IPS-15b (cell line): Measurements from ENCODE around the gene WNT3A.

ENCODE experiments used
- H3K27me3 ChIP-seq: one replicate; pipeline ENCODE4 v1.6.1; 2013; ENCODE audit warnings: low read length; ENCODE audit not compliant: control insufficient read depth, insufficient read depth
- H3K36me3 ChIP-seq: one replicate; pipeline ENCODE4 v1.6.1; 2013; ENCODE audit warnings: low read length; ENCODE audit not compliant: control insufficient read depth, insufficient read depth
- H3K4me1 ChIP-seq: one replicate; pipeline ENCODE4 v1.6.1; 2013; ENCODE audit warnings: mild to moderate bottlenecking, low read length; ENCODE audit not compliant: control insufficient read depth, insufficient read depth
- H3K4me3 ChIP-seq: one replicate; pipeline ENCODE4 v1.5.1; 2013; ENCODE audit warnings: low read depth, low read length
- H3K9ac ChIP-seq: one replicate; pipeline ENCODE4 v1.6.1; 2013; ENCODE audit warnings: low read depth, mild to moderate bottlenecking, low read length
- H3K9me3 ChIP-seq: one replicate; pipeline ENCODE4 v1.6.1; 2013; ENCODE audit warnings: mild to moderate bottlenecking, low read length; ENCODE audit not compliant: control insufficient read depth, insufficient read depth

WNT3A gene

GRCh38 chr1:228031276-228031995 is 24.6 kb downstream of the WNT3A start:
- no peak overlapping the region for H3K4me3 ChIP-seq
- no peak overlapping the region for H3K9ac ChIP-seq
- H3K27me3 ChIP-seq: no peaks in the 10 kb centered on the region
- no peaks in the 10 kb centered on the region for H3K4me1 ChIP-seq
- no peaks in the 10 kb centered on the region for H3K9me3 ChIP-seq
- no peaks in the 10 kb centered on the region for H3K36me3 ChIP-seq

- Histone ChIP-seq H3K4me3 (no peak overlapping the region), H3K4me1 (no peaks in the 10 kb centered on the region), H3K27me3 (peaks cover 5% of the 10 kb centered on the region), H3K36me3 (no peaks in the 10 kb centered on the region), H3K9me3 (no peaks in the 10 kb centered on the region), H3K9ac (no peak overlapping the region)
Measured at GRCh38 chr1:228032041-228032440, 25.2 kb downstream of the WNT3A start.

- no peaks in the 10 kb centered on the region for H3K9me3 ChIP-seq
- H3K9ac ChIP-seq: no peak overlapping the region
- H3K27me3 ChIP-seq: peaks cover 10% of the 10 kb centered on the region
- H3K4me3 ChIP-seq: no peak overlapping the region
- H3K36me3 ChIP-seq: no peaks in the 10 kb centered on the region
- H3K4me1 ChIP-seq: no peaks in the 10 kb centered on the region
Measured at GRCh38 chr1:228033376-228033775, 26.6 kb downstream of the WNT3A start.

- peaks cover 24% of the 10 kb centered on the region for H3K27me3 ChIP-seq
Measured at GRCh38 chr1:228034954-228035837, 28.4 kb downstream of the WNT3A start.

GRCh38 chr1:228035844-228036243 is 29.0 kb downstream of the WNT3A start:
- Histone ChIP-seq H3K9me3 (no peaks in the 10 kb centered on the region), H3K9ac (no peak overlapping the region), H3K27me3 (peaks cover 25% of the 10 kb centered on the region), H3K36me3 (no peaks in the 10 kb centered on the region), H3K4me3 (no peak overlapping the region), H3K4me1 (no peaks in the 10 kb centered on the region)

More at GRCh38 chr1:228034954-228035837, 28.4 kb downstream of the WNT3A start:
- Histone ChIP-seq H3K9me3 (no peaks in the 10 kb centered on the region), H3K4me3 (no peak overlapping the region), H3K36me3 (no peaks in the 10 kb centered on the region), H3K4me1 (no peaks in the 10 kb centered on the region), H3K9ac (no peak overlapping the region)

GRCh38 chr1:228036701-228037231 is 30.0 kb downstream of the WNT3A start:
- H3K4me3 ChIP-seq: no peak overlapping the region
- H3K27me3 ChIP-seq: peaks cover 32% of the 10 kb centered on the region
- H3K9ac ChIP-seq: no peak overlapping the region
- no peaks in the 10 kb centered on the region for H3K36me3 ChIP-seq
- H3K4me1 ChIP-seq: no peaks in the 10 kb centered on the region
- H3K9me3 ChIP-seq: no peaks in the 10 kb centered on the region

- no peaks in the 10 kb centered on the region for H3K9me3 ChIP-seq
- no peak overlapping the region for H3K9ac ChIP-seq
- H3K4me3 ChIP-seq: peak overlapping the region; percentile 43
- no peaks in the 10 kb centered on the region for H3K36me3 ChIP-seq
- no peaks in the 10 kb centered on the region for H3K4me1 ChIP-seq
- H3K27me3 ChIP-seq: peaks cover 37% of the 10 kb centered on the region
Measured at GRCh38 chr1:228037401-228038386, 30.9 kb downstream of the WNT3A start.

GRCh38 chr1:228038387-228039005 is 31.7 kb downstream of the WNT3A start:
- Histone ChIP-seq H3K9ac (no peak overlapping the region), H3K27me3 (peaks cover 39% of the 10 kb centered on the region), H3K4me1 (no peaks in the 10 kb centered on the region), H3K9me3 (no peaks in the 10 kb centered on the region), H3K36me3 (no peaks in the 10 kb centered on the region), H3K4me3 (no peak overlapping the region)

- Histone ChIP-seq H3K27me3 (peaks cover 41% of the 10 kb centered on the region), H3K36me3 (no peaks in the 10 kb centered on the region), H3K9ac (no peak overlapping the region), H3K4me1 (no peaks in the 10 kb centered on the region), H3K4me3 (no peak overlapping the region), H3K9me3 (no peaks in the 10 kb centered on the region)
Measured at GRCh38 chr1:228039006-228039903, 32.5 kb downstream of the WNT3A start.

- Histone ChIP-seq H3K9ac (no peak overlapping the region), H3K27me3 (peaks cover 46% of the 10 kb centered on the region), H3K4me1 (no peaks in the 10 kb centered on the region), H3K4me3 (no peak overlapping the region), H3K36me3 (no peaks in the 10 kb centered on the region), H3K9me3 (no peaks in the 10 kb centered on the region)
Measured at GRCh38 chr1:228039986-228040385, 33.2 kb downstream of the WNT3A start.
